HG02840 (cell line): ENCODE results near the gene DYNLL1.
"Not testable (repeated sequence)": the region's sequence is repeated elsewhere in the genome, so short reads cannot be mapped to it uniquely, and the experiment has no call there.

Experiments
- ATAC-seq: cut with Tn5 transposase; IDR thresholded peaks from one replicate; pipeline ENCODE4 v1.9.1; 2021; ENCODE audit warnings: mild to moderate bottlenecking, moderate library complexity, moderate number of reproducible peaks; ENCODE audit not compliant: unreplicated experiment, low FRiP score

Gene DYNLL1

DNA sequence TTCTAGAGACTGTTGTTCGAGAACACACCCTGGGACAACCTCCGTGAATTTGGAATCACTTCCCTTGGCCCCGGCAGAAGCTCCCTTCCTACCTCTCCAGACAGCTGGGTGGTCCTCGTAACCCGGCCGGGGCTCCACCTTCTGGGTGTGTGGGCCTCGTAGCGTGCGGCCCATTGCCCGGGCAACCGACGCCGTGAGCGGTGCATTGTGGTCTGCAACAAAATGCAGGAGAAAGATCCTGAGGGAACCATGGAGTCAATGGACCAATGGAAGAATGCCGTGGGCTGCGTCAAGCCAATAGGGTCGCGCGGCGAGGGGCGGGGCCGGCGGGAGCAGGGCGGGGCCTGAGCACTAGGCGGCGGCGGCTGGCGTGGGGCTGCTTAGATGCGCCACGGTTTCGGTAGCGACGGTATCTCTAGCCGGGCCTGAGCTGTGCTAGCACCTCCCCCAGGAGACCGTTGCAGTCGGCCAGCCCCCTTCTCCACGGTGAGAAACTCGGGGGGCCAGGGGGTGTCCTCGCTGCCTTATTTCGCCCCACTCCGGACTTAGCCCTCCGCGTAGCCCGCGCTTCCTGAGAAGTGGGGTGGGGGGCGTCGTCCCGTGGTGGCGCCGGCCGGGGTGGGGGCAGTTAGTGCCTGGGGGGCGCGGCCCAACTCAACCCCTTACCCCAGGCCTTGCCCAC is at the start of gene DYNLL1:
Gene DYNLL1 (plus strand): TSS at position 383 of the 682 bp plus-strand sequence. CDS start 309 bp downstream, outside the sequence.
- ATAC-seq: peak; percentile 98

DNA sequence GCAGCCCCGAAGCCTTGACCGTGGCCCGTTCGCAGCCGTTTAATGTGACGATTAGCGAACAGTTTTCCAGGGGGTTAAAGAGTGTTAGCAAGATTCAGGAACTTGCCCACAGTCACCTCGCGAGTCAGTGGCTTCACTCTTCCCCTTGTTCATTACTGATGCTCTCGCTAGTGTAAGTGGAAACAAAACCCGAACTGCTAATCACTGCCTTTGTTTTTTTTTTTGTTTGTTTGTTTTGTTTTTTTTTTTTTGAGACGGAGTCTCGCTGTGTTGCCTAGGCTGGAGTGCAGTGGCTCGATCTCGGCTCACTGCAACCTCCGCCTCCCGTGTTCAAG is 49.1 kb upstream of the DYNLL1 start:
- not testable (repeated sequence) for ATAC-seq

DNA sequence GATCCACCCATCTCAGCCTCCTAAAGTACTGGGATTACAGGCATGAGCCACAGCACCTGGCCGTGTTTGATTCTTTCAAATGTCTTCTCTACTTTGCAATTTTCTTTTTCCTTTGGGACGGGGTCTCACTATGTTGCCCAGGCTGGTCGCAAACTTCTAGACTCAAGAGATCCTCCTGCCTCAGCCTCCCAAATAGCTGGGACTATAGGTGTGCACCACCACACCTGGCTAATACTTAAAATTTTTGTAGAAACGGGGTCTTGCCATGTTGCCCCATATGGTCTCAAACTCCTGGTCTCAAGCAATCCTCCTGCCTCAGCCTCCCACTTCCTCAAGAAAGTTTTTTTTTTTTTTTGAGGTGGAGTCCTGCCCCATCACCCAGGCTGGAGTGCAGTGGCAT is 47.9 kb upstream of the DYNLL1 start:
- ATAC-seq: no peak

DNA sequence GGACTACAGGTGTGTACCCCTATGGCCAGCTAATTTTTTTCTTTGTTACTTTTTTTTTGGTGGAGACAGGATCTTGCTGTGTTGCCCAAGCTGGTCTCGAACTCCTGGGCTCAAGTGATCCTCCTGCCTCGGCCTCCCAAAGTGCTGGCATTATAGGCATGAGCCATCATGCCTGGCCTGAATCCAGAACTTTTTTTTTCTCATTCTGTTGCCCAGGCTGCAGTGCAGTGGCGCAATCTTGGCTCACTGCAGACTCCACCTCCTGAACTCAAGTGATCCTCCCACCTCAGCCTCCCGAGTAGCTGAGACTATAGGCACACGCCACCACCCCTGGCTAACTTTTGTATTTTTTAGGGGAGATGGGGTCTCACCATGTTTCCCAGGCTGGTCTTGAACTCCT is 43.4 kb upstream of the DYNLL1 start:
- not testable (repeated sequence) for ATAC-seq

DNA sequence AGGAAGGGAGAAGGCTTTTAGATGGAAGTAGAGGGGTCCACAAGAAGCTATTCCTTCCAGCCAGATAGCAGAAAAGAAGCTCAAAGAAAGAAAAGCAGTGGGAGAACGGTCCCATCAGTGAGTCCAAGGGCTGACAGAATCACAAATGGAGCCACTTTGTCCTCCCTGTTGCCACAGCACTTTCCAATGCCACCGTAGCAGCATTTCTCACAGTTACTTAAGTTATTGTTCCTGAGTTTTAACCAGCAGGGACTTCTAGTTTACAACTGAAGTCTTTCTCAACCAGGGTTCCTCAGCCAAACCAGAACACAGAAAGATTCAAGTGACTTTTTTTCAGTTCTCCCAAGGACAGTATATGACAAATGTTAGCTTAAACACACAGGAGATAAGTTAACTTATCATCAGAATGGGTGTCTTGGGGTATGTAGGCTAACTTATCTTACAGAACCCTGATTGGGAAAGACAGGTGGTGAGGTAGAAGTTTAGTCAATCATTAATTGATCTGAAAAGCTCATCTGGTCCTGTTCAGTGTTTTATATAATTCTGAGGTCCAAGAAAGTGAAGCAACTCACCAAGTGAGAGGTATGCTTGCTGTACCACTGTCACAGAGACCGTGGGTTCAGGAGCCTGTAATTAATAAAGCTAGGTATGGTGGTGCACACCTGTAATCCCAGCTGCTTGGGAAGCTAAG is 42.7 kb upstream of the DYNLL1 start:
- no peak for ATAC-seq

DNA sequence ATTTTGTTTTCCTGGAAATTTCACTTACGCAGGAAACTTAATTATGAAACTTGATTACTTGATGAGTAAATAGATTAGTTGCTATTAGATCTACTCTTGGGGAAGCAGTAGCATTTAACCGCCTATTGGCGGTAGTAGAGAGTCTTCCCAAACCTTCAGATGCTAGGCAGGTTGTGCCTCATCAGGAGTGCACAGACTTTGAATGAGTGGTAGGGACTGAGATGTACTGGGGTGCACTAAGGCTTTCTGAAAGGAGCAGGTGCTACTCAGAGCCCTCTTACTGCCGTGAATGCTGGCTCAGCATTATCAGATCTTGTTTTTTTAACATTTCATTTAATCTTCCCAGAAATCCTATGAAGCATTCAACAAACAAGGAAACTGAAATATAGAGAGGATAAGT is 41.9 kb upstream of the DYNLL1 start:
- no peak for ATAC-seq

DNA sequence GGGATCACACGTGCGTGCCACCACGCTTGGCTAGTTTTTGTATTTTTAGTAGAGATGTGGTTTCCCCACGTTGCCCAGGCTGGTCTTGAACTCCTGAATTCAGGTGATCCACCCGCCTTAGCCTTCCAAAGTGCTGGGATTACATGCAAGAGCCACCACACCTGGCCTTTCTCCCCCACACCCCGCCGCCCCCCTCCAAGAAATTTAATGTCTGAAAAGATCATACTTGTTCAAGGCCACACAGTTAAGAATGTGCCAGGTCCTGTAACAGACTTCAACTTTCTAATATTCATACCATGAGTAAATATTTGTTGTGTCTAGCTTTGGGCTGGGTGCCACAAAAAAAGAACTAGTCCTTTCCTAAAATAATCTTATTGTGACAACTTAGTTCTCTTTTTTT is 40.6 kb upstream of the DYNLL1 start:
- ATAC-seq: no peak

DNA sequence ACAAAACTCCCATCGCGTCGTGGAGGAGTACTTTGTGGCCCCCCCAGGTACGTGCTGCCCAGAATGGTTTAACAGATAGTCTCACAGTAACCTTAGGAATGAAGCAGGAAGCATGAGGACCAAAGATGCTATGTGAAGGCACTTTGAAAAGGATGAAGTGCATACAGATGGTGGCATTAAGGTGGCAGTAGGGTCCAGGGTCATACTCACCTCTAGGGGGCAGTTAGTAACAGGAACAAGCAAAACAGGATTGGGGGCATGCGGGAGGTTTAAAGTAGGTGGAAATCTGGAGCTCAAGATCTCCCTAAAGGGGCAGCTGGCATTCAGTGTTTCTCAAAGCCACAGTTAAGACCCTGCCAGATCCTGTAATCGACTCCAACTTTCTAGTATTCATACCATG is 38.8 kb upstream of the DYNLL1 start:
- no peak for ATAC-seq

DNA sequence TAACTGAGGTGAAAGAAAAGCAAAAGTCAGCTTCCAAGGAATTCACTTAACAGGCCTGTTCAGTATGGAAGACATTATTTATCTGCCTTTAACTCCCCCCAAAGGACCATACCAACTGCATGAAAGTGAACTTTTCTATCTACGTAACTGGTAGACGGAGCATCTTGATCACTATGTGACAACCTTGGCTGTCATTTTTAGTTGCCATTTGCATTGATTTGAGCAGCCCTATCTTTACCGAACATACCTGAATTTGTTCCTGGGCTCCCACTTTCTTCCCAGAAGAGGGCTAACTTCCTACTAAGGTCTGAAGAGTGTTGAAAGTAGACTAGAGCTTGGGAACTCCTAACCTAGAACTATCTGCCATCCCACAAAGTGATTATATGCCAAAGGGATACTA is 35.8 kb upstream of the DYNLL1 start:
- ATAC-seq: no peak

DNA sequence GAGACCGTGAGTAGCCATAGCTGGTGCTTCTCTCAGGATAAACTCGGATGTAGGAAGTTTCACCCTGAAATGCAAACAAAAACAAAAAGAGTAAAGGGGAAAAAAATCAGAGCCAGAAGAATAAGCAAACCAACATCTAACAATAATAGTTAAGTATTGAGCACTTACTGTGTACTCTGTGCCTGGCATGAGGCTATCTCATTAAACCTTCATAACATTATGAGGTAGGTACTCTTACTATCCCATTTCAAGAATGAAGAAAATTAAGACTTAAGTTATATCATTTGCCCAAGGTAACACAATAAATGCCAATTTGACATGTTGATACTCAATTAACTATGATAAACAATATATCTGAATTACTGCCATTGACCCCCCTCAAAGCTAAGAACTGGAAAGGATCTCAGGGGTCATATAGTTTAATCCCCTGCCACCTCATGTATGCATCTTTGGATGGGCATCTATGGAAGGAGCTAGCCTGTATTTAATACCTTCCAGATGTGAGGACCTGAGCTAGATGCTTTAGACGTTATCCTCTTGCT is 33.7 kb upstream of the DYNLL1 start:
- ATAC-seq: no peak

DNA sequence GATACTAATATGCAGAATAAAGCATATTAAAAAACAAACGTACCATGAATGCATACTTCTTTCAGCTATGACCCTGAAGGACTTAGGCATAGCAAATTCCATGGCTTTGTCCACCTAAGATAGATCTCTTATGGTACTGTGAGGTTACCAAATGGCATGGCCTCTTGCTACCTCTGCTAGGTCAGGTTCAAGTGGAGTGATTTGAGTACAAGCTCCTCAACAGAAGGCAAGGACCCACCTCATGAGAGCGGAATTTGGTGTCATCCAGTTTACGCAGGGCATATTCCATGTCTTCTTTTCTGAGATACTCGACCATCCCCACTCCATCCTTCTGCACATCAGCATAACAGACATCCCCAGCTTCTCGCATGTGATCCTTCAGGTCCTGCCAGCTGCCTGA is 32.2 kb upstream of the DYNLL1 start:
- ATAC-seq: no peak

DNA sequence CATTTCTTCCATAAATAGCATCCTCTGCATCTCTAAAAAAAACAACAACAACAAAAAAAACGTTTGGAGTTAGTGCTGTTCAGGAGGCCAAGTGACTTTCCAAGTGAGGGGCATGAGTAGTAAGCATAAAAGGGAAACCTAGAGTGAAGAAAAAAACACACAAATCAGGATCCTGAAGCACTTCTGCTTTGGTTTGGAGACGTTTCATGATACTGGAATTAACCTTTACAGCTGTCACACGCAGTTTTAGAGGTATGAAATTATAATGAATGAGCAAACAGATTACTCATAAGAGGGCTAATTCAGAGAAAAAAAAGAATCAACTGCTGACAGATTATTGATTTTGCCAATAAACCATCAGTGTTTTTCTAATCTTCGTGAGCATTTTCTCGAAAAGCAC is 30.2 kb upstream of the DYNLL1 start:
- no peak for ATAC-seq

DNA sequence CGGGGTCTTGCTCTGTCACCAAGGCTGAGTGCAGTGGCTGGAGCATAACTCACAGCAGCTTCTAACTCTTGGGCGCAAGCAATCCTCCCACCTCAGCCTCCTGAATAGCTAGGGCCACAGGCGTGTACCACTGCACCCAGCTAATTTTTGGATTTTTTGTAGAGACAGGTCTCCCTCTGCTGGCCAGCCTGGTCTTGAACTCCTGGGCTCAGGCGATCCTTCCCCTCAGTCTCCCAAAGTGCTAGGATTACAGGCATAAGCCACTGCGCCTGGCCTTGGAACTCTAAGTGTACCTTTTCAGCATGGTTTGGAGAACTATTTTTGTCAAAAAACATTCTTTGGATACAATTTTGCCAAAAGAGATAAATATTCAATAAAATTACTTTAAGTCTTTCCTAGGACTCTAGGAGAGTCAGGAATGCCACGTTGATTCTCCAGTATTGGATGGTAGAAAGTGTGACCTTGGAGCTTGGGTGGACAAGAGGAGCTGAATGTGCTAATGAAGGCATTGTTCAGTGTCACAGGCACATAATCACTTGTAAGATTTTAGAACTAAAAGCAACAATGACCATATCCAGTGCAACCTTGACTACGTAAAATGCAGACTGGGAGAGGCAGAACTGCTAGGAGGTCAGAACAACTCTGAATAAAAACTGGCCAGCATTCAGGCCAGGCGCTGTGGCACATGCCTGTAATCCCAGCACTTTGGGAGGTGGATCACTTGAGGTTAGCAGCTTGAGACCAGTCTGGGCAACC is 29.2 kb upstream of the DYNLL1 start:
- ATAC-seq: no peak

DNA sequence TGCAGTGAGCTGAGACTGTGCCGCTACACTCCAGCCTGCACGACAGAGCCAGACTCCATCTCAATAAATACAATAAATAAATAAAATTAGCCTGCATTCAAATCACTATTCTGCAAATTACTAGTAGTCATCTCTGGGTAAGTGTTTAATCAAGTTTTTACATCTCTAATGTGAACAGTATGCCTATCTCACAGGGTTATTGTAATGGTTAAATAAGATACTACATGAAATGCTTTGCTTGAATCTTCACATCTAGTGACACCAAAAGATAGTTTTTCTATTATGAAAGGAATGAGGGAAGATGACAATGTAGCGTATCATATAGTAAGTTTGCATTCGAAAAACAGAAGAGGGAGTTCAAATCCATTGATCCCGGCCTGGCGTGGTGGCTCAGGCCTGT is 28.5 kb upstream of the DYNLL1 start:
- ATAC-seq: no peak

DNA sequence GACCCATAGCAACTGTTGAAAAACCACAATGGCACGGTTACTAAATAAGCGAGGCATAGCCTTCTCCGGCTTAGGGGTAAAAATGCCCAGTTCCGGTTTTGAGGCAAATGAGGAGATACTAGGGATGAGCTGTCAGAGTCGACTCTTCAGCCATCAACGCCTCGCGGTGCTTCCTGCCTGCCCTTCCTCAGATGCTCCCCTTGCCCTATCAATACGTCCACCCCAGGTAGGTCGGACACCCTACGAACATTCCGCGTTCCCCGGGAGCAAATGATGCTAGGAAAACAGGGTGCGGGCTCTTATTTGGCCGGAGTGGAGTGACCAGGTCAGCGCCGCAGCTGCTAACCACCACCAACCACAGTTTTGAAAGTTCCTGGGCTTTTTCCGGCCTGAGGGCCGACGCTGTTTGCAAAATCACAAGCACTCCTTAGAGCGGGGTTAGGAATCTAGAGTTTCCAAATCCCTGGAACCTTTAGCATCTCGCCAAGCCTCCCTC is 27.5 kb upstream of the DYNLL1 start:
- ATAC-seq: no peak

DNA sequence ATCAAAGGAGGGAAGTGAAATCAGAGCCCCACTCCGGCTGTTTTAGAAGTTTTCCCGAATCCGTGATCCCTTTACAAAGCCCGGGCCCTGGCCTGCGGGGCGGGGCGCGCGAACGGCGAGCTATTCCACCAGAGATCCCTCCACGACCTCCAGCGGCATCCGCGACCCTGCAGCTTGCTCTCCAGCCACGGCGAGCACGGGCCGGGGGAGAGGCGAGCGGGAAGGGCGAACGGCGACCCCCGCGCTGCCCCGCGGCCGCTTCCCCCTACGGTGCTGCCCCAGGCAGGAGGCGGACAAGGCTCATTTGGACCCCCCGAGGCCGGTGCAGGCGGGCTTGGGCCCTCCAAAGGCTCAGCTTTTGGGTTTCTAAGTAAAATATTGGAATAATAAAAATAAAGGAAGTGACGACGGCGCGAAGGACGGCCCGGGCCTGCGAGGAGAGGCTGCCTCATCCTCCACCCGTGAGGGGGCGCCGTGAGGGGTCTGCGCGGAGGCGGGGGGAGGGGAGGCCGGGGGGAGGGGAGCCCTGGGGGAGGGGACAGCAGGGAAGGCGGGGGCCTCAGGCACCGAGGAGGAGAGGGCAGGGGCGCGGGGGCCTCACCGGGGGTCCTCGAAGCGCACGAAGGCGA is 27.0 kb upstream of the DYNLL1 start:
- peak; percentile 34 for ATAC-seq

DNA sequence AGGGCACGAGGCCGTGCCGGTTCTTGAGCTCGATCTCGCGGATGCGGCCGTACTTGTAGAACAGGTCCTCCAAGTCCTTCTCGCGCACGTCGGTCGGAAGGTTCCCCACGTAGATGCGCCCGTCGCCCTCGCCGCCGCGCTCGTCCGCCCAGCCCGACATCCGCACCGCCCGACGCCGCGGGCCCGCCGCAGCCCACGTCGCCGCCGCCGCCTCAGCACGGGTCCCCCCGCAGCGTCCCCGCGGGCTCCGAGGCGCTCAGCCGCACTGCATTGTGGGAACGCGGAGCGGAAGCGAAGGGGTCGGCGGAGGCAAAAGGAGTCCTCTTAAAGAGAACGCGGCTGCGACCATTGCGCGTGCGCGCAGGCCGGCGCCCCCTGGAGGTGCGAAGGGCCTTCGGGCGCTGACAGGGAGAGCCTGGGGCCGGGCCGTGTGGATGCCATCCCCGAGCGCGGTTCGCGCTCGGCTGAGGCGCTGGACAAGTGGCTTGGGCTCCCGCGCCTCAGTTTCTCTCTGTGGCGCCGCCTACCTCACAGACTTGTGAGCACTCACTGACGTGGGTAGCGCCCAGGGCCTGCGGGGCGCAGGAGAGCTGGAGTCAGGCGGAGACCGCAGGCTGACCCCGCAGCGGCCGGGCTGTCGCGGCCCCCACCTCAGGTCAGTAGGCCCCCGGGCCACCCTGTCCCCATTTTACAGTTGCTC is 26.3 kb upstream of the DYNLL1 start, which contains the start of gene SRSF9:
Gene SRSF9 (minus strand): TSS at position 299 of the 700 bp plus-strand sequence. CDS start 139 bp downstream, at position 160.
- peak; percentile 76 for ATAC-seq

DNA sequence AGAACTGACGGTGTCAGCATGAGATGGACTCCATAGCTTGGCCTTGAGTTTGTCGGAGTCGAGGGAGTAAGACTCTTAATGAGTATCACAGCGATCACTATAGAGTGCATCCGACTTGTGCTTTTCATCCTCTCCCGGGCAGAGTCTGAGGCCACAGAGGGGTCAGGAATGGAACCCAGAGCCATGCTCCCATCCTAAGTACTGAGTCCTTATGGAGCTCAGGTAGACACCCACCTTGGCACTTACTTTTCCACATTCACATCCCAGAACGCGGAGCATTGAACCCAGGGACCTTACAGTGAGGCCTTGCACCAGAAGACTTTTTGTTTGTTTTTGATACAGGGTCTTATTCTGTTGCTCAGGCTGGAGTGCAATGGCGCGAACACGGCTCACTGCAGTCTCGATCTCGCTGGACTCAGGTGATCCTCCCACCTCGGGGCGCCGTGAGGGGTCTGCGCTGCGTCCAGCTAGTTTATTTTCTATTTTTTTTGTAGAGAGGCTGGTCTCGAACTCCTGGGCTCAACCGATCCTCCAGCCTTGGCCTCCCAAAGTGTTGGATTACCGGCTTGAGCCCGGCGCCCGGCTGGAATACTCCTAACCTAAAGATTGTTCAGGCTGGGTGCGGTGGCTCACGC is 25.6 kb upstream of the DYNLL1 start:
- ATAC-seq: no peak

DNA sequence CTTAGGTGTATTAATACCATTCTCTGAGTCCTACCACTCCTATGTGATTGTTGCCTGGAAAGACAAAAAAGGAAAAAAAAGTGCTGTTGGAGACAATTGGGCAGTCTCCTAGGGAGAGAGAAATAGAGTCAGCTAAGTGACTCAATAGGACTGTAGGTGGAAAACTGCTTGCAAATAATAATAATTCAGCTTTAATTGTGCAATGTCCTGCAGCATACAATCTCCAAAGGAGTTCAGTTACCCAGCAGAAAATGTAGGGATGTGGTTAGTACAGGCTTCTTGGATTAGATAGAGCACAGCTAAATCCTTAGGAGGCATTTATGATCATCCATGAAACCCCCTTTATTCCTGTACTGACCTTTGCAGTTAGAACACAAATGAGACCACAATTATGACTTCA is 23.4 kb upstream of the DYNLL1 start:
- ATAC-seq: no peak
